GM18508 (cell line): ENCODE measurements around the gene ZNF761.

Experiments used
- ATAC-seq: cut with Tn5 transposase; IDR thresholded peaks from one replicate; pipeline ENCODE4 v1.9.1; 2021; ENCODE audit warnings: moderate number of reproducible peaks; ENCODE audit not compliant: insufficient read depth, unreplicated experiment

The ZNF761 gene

DNA sequence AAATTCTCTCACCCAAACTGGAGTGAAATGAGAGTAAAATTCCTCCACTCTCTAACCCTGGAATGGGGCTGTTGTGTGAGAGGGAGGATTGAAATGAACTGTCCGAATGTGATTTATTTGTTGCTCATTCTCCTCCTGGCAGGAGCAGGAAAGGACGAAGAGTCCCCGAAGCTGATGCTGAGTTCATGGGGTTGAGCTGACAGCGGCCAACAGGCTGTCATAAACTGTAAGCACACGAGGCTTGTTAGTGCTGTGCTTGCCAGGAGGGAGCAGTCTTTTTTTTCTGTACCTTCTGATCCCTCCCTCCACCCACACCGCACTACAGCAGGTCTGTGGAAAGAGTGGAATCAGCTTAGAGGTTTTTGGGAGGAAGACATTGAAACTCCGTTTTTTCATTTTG is 73.1 kb downstream of the ZNF761 start:
- no peak for ATAC-seq

DNA sequence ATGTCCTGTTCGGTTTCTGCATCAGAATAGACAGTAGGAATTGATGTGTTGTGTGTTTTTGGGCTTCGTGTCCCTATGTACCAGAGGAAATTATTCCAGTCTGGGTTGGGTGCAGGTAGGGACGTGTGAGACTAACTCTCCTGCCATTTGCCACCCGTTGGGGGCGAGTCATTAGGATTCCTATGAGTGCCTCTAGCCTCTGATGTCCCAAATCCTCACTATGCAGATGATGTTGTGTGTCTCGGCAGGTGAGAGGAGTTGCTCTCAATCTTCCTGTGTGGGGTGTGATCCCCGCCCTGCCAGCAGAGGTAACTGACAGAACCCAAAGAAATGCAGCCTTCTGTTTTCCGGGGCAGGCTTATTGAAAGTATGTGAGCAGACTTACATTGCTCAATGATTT is 74.9 kb downstream of the ZNF761 start:
- ATAC-seq, result no peak
